HG03095 (cell line): ENCODE data around the gene GPR50.

Source experiments
- ATAC-seq: cut with Tn5 transposase; IDR thresholded peaks from one replicate; pipeline ENCODE4 v1.9.1; 2021; ENCODE audit warnings: moderate library complexity; ENCODE audit not compliant: unreplicated experiment

GPR50 gene

GRCh38 chrX:151226941-151227340, 50.6 kb downstream of the GPR50 start:
- ATAC-seq = no peak

DNA sequence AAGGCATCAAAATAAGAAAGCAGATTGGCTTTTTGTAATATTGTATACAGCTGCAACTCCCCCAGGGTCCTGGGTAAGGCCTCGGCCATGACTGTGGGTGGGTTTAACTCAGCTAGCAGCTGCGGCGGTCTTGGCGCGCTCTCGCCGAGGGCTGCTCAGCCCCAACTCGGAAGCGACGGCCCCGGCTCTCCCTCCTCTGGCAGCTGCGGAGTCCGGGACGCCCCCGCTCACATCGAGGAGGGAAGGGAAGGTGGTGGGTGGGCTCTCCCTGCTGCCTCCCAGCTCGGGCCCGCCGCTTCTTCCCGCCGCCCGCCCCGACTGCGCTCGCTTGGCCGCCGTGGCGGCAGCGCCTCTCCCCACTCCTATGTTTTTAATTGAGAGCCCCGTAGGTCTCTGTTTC, 51.2 kb downstream of the GPR50 start:
- ATAC-seq = no peak

DNA sequence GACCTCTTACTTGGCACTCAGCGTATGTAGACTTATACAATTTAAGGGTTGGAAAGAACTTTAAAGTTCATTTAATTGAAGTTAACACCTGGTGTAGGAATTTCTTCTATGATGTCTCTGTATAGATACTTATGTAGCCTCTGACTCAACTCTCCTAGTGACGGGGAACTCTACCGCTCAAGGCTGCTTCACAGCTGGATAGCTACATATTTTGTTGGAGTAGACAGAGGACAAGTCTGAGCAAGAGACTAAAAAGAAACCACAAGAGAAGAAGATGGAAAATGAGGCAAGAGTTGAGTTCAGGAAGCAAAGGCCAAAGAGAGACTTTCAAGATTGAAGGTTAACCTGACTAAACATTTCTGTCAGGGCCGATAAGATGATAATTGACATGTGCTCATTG, 52.6 kb downstream of the GPR50 start:
- no peak for ATAC-seq
